DMS53 treated with DMSO at 0.1 percent for 48 hours (cell line): ENCODE data around the gene PCYOX1L.

Experiments used
- DNase-seq: peaks from one replicate; lab custom pipeline; 2025; ENCODE audit not compliant: unreplicated experiment; lab: John Stamatoyannopoulos, UW

The PCYOX1L gene

GRCh38 chr5:149357370-149358293 lies at the start of gene PCYOX1L:
PCYOX1L (plus strand) TSS chr5:149358046; CDS start chr5:149358069, 23 bp downstream.
- peak; percentile 98 for DNase-seq

GRCh38 chr5:149309354-149309753 lies 48.5 kb upstream of the PCYOX1L start:
- no peak for DNase-seq

DNA sequence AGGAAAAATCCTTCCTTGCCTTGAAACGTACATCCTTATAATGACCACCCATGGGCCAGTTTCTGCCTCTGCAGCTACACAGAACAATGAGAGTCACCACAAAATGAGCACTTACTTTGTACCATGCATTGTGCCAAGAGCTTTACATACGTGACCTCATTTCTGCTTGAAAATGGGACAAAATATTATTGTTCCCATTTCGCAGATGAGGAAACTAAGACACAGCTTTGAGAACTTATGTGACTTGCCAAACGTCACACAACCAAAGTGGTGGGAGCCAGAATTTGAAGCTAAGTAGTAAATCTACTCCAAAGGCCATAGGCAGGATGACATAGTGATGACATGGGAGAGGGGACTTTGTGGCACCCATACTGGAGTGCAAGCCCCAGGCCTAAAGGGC lies 47.4 kb upstream of the PCYOX1L start:
- DNase-seq: no peak

- DNase-seq: no peak
Observed at GRCh38 chr5:149310947-149311658, 46.7 kb upstream of the PCYOX1L start.

DNA sequence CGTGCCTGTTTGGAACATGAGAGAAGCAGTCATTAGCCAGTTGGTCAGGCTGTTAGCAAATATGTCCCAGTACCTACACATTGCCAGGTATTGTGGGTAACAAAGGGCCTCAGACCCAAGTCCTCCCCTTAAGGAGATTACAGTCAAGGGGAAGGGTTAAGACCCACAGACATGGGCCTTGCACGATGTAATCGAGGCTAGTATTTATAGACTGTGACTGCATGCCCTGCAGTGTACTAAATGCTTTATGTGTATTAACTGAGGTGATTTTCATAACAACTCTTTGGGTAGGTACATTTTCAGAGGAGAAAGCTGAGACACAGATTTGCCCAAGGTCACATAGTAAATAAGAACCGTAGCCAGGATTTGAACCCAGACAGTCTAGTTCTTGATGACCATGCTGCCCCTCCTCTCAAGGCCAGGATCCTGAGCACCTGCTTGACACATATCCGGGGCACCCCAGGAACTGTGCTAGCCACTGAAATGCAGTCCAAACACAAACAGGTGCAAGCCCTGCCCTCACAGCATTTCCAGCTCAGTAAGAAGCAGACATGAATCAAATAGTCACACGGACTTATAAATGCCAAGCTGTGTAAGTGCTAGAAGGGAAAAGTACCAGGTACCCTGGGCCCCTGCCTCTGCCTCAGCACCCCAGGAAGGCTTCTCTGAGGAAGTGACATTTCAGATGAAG lies 44.5 kb upstream of the PCYOX1L start:
- peak; percentile 21 for DNase-seq

DNA sequence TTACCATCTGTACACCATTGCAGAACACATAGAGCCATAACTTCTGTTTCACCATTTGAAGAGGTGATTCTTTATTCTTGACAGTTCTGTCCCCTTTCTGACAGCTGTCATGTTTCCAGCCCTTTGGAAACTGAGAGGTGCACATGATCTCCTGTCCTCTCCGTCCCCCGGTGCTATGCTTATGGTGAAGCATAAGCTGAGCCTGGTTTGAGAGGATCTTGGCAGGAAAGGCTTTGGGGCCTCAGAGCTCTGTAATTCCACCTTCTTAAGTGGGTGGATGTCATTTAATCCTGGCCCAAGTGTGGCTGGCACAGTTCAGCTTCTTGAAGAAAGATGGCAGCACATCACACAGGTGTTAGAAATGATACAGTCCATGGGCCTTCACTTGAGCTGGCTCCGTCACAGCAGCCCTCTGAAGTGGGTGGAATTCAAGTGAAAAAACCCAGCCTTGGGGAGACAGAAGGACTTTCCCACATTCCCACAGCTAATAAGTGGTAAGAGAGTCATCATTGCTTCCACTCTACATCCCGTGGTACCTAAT lies 43.2 kb upstream of the PCYOX1L start:
- DNase-seq: no peak

DNA sequence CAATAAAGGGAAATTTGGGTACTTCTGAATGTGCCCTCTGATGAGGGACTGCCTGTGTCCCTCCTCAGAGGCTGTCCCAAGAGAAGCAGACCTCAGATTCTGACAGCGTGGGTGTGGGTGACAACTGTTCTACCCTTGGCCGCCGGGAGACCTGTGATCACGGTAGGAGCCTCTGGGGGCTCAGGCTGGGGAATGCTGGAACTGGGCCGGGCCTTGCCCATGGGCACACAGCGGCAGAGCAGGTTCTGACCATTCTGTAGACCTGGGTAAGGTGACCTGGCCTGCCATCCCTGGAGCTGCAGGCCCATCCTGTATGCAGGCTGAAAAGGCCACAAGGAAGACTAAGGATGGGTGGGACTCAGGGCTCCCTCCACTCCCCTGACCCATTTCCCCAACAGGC lies 42.1 kb upstream of the PCYOX1L start:
- no peak for DNase-seq

- peak; percentile 78 for DNase-seq
Observed at GRCh38 chr5:149317281-149318048, 40.4 kb upstream of the PCYOX1L start.

DNA sequence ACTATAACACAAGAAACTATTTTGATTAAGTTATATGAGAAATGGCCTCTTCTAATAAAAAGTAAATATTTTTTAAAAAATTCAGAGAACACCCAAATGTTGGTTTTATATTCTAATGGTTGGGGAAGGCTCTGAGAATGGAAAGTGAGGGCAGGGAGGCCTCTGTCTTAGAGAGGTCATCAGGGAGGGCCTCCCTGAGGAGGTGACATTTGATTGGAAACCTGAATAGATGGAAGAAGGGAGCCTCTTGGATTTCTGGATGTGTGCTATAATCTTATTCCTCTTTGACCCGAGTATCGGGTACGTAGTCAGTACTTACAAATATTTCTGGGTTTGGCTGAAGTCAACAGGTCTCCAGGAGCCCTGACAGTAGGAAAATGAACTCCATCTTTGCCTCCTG lies 38.7 kb upstream of the PCYOX1L start:
- no peak for DNase-seq

- DNase-seq: peak; percentile 94
Observed at GRCh38 chr5:149320791-149321330, 37.0 kb upstream of the PCYOX1L start.

GRCh38 chr5:149322518-149322917 lies 35.3 kb upstream of the PCYOX1L start:
- no peak for DNase-seq

DNA sequence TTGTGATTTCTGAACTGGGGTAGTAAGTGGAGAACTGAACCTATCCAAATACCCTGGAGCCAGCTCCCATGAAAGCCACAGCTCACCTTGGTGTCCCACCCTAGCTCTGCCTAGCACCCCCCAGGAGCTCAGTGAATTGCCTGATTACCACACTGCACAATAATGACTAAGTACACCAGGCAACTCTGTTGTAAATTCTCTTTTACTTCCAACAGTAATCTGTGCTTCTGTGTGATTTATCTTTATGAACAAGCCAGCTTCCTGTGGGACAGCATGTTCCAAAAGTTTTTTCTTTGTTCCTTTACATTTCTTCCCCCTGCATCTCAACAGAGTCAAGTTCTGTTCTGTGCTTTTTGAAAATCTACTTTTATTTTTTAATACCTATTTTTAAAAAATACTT lies 34.6 kb upstream of the PCYOX1L start:
- no peak for DNase-seq

- no peak for DNase-seq
Observed at GRCh38 chr5:149323621-149324205, 34.1 kb upstream of the PCYOX1L start.

GRCh38 chr5:149324641-149325040 lies 33.2 kb upstream of the PCYOX1L start:
- no peak for DNase-seq

DNA sequence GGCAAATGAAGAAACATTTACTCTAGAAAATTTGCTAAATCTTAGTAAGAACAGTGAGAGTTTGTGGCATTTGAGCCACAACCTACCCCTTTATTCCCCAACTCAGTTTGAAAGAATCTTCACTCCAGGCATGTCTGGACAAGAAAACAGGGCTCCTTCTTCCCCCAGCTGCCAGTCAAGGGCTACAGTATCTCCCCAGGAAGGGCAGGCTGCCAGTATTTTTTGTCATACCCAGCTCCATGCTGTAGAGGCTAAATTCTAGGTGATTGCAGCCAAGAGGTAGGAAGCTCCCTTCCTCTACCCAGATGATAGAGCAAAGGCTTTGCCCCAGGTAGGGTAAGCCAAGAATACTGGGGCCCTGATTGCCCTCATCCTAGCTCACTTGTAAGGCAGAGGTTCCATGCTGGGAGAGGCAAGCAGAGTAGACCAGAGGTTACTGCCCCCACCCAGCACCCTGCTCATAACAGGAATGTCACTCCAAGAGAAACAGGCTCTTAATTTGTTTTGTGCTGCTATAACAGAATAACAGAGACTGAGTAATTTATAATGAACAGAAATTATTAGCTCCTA lies 32.6 kb upstream of the PCYOX1L start:
- DNase-seq: no peak

DNA sequence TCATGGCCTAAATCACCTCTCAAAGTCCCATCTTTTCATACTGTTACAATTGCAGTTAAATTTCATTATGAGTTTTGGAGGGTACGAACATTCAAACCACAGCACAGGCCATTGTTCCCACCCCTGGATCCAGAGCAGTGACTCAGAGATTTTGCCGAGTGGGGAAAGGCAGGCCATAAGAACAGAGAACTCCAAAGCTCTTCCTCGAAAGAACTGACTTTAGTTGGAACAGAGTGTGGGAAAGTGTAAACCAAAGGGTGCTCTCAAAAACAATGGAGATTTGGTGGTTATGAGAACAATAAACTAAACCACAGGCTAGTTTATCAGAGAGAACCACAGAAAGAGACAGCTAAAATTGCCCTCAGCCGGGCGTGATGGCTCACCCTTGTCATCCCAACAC lies 32.0 kb upstream of the PCYOX1L start:
- no peak for DNase-seq

DNA sequence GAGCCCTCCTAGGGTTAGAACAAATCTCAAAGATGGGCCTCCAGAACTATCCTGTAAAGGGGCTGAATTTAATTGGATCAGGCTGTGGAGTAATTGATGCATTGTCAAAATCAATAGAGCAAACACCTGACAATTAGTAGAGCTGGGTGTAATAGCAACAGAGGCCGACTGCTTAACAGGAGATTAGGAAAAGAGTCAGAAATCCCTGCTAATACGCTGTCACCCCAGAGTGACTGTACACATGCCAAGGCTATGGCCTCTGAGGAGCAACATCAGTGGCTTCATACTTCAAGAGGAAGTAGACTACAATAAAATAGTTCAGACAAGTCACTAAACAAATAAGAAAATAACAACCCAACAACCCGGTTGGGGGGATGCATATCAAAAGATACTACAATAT lies 31.2 kb upstream of the PCYOX1L start:
- peak; percentile 28 for DNase-seq

DNA sequence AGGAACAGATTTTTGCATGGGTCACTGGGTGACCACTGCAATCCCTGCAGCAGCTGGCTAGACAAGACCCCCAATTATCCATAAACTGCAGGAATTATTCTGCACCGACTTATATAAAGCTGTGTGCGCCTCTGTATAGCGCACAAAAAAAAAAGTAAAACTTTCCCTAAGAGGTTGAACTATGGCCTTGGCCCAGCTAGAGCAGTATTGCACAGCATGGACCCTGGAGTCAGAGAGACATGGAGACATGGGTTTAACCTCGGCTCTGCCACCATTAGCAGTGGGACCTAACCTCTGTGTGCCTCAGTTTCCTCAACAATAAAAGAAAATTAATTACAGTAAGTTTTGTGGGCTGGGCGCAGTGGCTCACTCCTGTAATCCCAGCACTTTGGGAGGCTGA lies 29.7 kb upstream of the PCYOX1L start:
- no peak for DNase-seq

GRCh38 chr5:149333711-149334443 lies 24.0 kb upstream of the PCYOX1L start:
- DNase-seq: peak; percentile 25
